A549 (cell line): ENCODE data around the gene DEAF1.

Experiments used
- KDM1A ChIP-seq: fragments of 200-600 bp; sonication (generic); IDR thresholded peaks from 2 replicates; pipeline ENCODE4 v1.6.1; 2016; ENCODE audit warnings: low read depth, mild to moderate bottlenecking
- MAFK ChIP-seq: fragments of 450-650 bp; IDR thresholded peaks from 2 replicates; pipeline ENCODE4 v1.6.1; 2014; ENCODE audit not compliant: partially characterized antibody
- SMC3 ChIP-seq: fragments of >200 bp; sonication (Bioruptor Twin); formaldehyde crosslinking; IDR thresholded peaks from 3 replicates; pipeline ENCODE4 v1.6.1; 2018; ENCODE audit warnings: inconsistent platforms
- ZC3H11A ChIP-seq: fragments of 450-650 bp; IDR thresholded peaks from 2 replicates; pipeline ENCODE4 v1.6.1; 2014; ENCODE audit warnings: antibody characterized with exemption, mild to moderate bottlenecking
- TF ChIP-seq, protein P1 (sequence below): fragments of >200 bp; sonication (Bioruptor Twin); formaldehyde crosslinking; IDR thresholded peaks from 3 replicates; pipeline ENCODE4 v1.5.1; 2016

DNA sequence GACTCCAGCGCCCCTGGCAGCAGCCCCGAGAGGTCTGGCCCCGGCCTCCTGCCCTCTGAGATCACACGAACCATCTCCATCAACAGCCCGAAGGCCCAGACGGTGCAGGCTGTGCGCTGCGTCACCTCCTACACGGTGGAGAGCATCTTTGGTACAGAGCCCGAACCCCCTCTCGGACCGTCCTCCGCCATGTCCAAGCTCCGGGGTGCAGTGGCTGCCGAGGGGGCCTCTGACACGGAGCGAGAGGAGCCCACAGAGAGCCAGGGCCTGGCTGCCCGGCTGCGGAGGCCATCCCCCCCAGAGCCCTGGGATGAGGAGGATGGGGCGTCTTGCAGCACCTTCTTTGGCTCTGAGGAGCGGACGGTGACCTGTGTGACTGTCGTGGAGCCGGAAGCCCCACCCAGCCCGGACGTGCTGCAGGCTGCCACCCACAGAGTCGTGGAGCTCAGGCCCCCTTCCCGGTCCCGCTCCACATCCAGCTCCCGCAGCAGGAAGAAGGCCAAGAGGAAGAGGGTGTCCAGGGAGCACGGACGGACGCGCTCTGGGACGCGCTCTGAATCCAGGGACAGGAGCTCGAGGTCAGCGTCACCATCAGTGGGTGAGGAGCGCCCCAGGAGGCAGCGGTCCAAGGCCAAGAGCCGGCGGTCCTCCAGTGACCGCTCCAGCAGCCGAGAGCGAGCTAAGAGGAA is 86.9 kb downstream of the DEAF1 start:
- TF ChIP-seq SMC3 (no peak), MAFK (no peak), KDM1A (no peak), ZC3H11A (no peak)
- TF ChIP-seq, protein P1, sequence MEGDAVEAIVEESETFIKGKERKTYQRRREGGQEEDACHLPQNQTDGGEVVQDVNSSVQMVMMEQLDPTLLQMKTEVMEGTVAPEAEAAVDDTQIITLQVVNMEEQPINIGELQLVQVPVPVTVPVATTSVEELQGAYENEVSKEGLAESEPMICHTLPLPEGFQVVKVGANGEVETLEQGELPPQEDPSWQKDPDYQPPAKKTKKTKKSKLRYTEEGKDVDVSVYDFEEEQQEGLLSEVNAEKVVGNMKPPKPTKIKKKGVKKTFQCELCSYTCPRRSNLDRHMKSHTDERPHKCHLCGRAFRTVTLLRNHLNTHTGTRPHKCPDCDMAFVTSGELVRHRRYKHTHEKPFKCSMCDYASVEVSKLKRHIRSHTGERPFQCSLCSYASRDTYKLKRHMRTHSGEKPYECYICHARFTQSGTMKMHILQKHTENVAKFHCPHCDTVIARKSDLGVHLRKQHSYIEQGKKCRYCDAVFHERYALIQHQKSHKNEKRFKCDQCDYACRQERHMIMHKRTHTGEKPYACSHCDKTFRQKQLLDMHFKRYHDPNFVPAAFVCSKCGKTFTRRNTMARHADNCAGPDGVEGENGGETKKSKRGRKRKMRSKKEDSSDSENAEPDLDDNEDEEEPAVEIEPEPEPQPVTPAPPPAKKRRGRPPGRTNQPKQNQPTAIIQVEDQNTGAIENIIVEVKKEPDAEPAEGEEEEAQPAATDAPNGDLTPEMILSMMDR, result no peak
